Gastrocnemius medialis (tissue), 4 donors: ENCODE data around the gene IGSF21.

Experiments used
- CTCF ChIP-seq, 5 experiments: fragments of 450-650 bp in 3 of 5; fragments of 200-600 bp in 2 of 5; sonication (generic) in 2 of 5; IDR thresholded peaks in 4 of 5; conservative IDR thresholded peaks in 1 of 5; 1 replicate in 4 of 5; 2 replicates in 1 of 5; pipeline ENCODE4 v1.5.1; 2016 to 2019; ENCODE audit warnings: antibody characterized with exemption in 5 of 5, mild to moderate bottlenecking in 3 of 5, moderate library complexity in 3 of 5
- POLR2A ChIP-seq, 2 donors: fragments of 450-650 bp; IDR thresholded peaks; one replicate each; pipeline ENCODE4 v1.6.1; 2017; ENCODE audit warnings: antibody characterized with exemption in 2 of 2, mild to moderate bottlenecking in 2 of 2, moderate library complexity in 2 of 2

DNA sequence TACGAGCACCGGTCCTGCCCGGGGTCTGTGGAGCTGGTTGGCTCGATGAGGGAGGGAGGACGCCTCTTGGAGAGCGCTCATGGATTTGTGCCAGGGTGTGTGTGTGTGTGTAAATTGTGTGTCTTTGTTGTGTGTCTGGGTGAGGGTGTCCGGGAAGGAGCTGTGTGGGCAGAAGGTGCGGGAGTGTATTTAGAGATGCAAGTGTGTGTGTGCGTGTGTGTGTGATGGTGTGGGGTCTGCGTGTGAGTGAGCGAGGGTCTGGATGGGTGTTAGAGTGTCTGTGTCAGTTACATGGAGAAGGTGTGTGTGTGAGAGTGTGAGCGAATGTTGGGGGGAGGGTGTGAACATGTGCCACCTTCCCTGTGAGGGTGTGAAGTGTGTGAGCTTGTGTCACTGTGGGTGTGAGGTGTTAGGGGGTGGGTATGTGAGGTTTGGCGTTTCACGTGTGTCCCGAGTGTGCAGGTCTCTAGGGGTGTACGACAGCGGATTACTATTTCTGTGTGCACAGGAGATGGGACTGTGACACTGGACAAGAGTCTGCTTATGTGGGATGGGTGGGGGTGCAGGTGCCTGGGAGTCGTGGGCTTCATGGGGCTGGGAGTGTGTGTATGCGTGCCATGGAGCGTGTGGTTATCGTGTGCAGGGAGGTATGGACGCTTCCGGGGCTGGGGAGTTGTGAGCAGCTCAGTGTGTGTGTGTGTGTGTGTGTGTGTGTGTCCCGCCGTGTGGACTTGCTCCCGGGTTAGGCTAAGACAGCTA lies 880 bp downstream of the IGSF21 start:
- no peak for TF ChIP-seq POLR2A (IDR thresholded peaks at IDR 0.05)
- TF ChIP-seq CTCF (IDR thresholded peaks at IDR 0.05 in 4 of 5, conservative IDR thresholded peaks at IDR 0.05 in 1 of 5) = no peak
